Inflammatory macrophage treated with lipopolysaccharide for 4 hours (primary cell): Measurements from ENCODE around the gene AHRR.
"Not testable (repeated sequence)": the region's sequence is repeated elsewhere in the genome, so short reads cannot be mapped to it uniquely, and the experiment has no call there.

Experiments used
- DNase-seq: peaks from one replicate; pipeline ENCODE4 v3.0.0-alpha.2; 2020

The AHRR gene

GRCh38 chr5:368183-369084, 46.9 kb downstream of the AHRR start:
- peak; percentile 87 for DNase-seq

- DNase-seq, result peak; percentile 37
Measured at GRCh38 chr5:369151-369868, 47.8 kb downstream of the AHRR start.

DNA sequence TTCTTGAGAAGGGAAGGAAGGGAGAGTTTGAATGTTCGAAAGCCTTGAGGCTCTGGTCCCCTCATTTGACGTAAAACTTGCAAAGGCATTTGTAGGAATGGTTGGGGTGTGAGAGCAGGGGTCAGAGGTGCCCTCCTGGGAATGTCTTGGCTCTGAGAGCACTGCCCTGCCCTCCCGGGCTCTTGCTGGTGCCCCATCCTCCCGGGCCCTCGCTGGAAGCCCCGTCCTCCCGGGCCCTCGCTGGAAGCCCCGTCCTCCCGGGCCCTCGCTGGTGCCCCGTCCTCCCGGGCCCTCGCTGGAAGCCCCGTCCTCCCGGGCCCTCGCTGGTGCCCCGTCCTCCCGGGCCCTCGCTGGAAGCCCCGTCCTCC, 48.3 kb downstream of the AHRR start:
- DNase-seq, result not testable (repeated sequence)

- no peak for DNase-seq
Measured at GRCh38 chr5:370311-370958, 48.9 kb downstream of the AHRR start.

DNA sequence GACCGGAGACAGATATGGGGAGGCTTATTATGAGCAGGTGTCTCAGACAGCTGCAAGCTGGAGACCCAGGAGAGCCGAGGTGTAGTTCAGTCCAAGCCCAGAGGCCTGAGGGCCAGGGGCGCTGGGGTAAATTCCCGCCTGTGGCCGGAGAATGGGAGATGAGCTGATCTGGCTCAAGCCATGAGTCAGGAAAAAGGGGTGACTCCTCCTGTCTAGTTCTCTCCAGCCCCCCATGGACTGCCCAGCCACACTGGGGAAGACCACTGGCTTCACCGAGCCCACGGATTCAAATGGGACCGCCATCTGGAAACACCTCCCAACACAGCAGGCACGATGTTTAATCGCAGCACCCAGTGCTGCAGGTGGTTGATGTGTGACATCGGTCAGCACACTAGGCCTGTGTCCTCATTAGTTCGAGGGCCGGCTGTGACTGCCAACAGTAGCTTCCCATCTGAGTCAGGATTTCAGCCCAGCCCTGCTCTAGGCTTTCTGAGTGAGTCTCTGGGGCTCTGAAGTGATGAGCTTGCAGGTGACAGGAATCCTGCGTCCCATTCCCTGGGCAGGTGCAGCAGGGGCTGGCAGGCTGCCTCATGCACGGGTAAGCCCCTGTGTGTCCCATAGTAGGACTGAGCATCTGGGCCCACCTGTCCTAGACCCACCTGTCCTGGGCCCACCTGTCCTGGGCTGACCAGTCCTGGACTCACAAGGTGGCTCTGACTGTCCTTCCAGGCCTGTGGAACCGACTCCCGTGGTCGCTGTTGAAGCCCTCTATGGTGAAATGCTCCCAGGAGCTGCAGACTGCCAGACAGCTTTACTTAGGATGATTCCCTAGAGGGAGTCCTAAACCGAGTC, 49.7 kb downstream of the AHRR start:
- DNase-seq, result no peak

GRCh38 chr5:371811-372555, 50.5 kb downstream of the AHRR start:
- DNase-seq, result no peak

- no peak for DNase-seq
Measured at GRCh38 chr5:372556-372995, 51.1 kb downstream of the AHRR start.

DNA sequence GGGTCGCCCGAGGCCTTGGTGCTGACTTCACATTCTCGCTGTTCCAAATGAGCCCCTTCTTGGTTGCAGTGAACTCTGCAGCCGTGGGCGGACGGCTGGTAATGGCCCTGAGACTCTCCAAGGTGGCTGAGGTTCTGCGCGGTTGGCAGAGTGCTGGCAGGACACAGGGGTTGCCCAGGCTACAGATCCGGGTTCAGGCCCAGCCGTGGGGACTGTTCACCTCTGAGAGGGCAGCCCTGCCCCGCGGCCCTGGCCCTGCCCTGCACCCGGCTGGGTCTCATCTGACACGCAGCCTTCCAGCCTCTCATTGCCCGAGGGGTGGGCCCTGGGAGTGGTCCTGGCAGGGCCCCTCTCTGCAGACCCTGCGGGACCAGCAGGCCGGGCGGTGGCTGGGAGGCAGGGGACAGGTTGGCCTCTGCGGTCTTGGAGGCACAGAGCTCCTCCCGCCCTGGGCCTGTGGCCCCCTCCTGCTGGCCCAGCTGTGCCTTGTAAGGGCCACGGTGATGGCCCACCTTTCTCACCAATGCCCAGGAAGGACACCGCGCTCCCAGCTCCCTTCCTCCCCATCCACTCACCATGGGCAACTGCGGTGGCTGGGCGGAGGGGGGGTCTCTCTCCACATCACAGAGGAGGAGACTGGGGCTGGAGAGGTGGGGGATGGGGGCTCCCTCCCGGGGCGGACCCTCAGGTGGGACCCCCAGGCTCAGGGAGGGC, 51.6 kb downstream of the AHRR start:
- no peak for DNase-seq

DNA sequence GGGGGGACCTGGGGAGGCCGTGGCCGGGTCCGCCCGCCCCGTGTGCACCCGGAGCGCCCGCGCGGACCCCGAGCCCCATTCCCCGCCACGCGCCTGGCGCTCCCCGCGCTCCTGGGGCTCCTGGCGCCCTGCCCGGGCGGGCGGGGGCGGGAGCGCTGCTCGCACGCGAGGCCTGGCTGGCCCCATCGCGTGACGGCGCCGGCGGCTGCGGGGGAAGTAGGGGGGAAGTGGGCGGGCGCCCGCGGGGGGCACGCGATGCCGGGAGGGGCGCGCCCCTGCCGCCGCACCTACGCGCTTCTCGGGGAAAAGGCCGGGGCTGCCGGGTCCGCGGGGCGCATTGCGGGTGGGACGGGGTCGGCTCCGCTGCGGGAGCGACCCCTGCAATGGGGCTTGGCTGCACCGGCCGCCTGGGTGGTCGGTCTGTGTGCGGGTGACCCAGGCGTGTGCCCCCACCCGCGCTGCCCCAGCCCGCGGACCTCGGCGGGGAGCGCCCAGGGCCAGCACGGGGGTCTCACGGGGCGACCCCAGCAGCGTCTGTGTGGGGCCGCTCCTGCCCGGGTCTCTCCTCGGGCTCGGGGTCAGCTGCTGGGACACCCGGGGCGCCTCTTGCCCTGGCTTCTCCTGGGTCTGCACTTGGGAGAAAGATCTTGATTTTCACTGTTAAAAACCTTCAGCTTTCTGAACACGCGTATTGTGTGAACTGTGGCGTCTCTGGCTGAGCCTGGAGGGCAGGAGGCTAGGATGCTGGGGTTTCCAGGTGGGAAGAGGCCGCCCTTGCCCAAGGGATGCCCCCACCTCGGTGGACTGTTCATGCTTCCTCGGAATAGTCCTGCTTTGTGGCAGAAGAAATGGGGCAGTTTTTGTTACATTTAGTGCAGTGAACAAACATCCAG, 52.4 kb downstream of the AHRR start:
- peak; percentile 41 for DNase-seq

DNA sequence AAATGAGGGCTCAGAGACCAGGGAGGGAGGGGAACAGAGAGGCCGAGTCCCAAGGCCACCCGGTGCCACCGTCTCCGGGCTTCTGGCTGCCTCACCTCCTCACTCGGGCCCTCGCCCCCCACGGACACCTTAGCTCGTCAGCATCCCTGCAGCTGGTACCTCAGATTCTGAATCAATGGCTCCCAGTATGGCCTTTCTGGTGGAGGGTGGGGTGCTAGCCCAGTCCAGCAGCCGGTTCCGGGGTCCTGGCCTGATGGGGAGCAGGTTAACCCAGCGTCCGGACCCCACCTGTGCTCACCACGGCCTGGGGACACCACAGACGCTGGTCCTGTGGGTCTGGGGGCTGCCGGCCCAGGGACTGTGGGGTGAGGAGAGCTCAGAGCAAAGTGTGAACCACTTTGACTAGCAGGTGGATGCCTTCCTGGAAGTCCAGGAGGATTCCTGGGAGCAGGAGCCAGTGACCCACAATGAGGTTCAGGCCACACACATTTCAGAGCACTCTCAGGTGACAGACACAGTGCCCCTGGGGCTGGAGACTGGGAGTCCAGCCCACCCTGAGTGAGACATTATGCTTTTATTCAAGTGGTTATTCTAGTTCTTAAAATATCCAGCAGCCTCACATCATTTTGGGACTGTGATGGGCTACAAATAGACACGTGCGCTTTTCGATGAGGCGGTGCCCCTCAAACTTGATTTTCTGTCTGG, 53.3 kb downstream of the AHRR start:
- no peak for DNase-seq

GRCh38 chr5:375336-375920, 53.9 kb downstream of the AHRR start:
- DNase-seq, result no peak

DNA sequence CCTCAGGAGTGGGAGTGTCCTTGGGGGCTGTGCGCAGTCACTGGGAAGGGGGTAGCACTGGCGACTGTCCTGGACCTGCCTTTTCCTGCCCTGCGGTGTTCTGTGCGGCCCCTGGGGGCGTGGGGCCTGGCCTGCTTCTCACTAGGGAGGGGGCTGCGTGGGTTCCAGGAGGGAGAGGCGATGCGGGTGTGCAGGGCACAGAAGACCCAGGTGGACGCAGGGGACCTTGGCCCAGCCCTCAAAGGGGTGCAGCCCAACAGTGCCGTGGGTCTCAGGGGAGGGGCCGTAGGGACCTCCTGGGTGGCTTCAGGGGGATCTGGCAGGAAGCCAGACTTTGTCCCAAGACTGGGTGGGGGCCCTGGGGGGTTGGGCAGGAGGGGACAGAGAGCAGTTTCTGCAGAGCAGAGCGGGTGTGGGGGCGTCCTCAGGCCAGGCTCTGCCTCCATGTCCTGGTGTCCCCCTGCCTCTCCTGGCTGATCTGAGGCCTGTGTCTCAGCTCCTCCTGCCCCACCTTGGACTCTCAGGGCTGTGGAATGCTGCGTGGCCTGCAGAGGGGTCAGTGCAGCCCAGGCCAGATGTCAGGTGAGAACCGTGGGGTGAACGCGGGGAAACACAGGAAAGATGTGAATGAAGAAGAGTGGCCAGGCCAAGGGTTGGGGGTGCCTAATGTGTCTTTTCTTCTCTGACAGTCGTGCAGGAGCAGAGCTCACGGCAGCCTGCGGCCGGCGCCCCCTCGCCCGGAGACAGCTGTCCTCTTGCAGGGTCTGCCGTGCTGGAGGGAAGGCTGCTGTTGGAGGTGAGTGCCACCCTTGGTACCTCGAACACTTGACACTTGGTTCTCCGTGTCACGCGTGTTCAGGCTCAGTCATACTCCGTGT, 54.6 kb downstream of the AHRR start:
- DNase-seq, result no peak

DNA sequence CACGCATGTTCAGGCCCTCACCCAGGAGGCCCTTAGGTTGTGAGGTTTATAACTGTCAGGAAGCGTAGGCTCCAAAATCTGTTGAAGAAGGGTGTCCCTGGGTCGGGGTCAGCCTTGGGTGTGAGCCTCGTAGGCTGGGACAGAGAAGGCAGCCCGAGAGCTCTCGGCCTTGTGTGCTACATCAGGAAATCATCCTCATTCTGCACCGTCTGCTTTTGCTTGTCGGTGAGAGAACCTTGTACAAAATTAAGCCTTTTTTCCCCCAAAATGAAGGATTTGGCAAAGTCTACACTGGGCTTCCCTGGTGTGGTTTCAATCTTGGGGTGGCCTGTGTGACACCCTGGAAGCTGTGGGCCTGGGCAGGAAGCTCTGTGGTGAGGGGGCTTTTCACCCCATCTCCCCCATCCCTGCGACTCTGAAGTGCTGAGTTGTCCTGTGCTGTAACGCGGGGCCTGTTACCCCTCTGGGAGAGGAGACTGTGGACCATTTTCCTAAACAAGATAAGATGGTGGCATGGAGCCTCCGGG, 55.3 kb downstream of the AHRR start:
- no peak for DNase-seq

DNA sequence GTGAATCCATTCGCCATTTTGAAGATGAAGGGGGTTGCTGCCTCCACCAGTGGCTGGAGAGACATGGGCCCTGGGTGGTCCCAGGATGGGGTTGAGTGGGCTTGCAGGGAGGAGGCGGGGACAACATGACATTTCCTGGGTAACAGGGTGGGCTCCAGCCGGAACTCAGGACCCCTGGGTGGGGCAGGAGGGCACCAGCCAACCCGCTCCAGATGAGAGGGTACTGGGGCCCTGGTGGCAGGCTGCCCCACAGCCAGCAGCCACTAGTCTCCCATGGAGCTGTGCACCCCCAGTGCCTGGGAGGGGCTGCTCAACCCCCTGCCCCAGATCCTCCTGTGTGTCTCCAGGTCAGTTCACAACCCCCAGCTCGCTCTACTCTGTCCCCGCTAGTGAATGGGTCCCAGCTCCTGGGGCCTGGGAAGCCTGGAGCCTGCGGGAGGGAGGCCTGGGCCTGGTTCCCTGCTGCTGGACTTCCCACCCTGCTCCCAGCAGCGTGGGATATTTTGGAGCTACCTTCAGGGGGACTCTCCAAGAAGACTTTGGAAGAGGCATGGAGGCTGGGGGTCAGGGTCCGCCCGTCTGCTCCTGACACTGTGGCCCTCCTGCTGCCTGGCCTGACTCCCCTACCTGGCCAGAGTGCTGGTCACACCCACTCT, 55.9 kb downstream of the AHRR start:
- DNase-seq, result no peak

DNA sequence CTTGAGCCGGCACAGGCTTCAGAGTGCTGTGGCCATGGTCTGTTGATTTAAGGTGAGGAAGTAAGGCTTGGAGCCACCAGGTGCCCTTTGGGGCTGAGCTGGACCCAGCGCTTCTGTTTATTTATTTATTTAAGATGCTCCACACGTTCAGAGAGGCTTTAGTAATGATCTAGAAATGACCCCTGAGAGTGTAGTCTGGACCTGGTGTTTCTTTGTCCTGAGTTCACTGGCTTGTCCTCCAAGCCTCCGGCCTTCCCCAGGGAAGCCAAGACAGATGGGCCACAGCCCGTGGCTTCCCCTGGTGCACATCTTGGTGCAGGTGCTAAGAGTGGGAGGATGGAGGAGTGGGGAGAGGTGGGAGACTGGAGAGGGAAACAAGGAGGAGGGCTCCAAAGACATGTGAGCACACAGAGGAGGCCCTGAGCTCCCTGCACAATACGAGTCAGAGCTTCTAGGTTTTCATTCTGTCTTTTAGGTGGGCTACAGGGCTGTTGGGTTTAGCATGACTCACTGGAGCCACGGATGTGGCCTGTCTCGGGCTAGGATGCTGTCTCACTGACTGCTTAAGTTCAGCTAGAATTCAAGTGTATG, 56.9 kb downstream of the AHRR start:
- DNase-seq, result no peak

DNA sequence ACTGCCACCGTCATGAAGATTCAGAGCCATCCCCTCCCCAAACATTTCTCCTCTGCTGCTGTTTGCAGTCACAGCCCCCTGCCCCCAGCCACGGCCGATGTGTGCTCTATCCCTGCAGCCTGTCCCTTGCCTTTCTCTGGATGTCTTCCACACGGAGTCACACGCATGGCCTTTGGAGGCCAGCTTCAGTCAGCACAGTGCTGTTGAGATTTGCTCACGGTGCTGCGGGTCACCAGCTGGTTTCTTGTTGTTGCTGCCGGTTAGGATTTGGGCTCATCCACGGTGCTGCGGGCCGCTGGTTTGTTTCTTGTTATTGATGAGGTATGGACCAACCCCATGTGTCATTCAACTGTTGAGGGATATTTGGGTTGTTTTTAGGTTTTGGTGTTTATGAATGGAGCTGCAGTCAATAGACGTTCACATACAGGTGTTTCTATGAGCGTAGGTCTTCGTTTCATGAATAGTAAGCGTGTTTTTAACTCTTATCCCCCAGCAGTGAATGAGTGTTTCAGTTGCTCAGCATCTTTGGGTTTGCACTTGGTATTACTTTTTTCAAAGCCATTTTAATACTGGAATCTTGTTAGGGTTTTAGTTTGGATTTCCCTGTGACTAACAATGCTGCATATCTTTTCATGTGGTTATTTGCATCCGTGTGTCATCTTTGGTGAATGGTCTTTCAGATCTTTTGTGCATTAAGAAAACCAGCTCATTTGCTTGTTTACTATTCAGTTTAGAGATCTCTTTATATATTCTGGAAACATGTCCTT, 57.6 kb downstream of the AHRR start:
- DNase-seq, result no peak
